GM23338 (cell line): ENCODE results near the gene CCNY. TPM values are rescaled to one million over a fixed set of nuclear protein-coding genes. Genes with fewer than 3 reads are reported as not detected.

ENCODE experiments used
- ATAC-seq: fragments of 200-7000 bp; cut with Tn5 transposase; 3 replicates; pipeline ENCODE4 v1.9.1; 2020
- DNase-seq: peaks from one replicate; pipeline ENCODE4 v3.0.0-alpha.2; 2015; ENCODE audit warnings: low spot score
- H2AFZ ChIP-seq: fragments of 200-600 bp; sonication (generic); 2 replicates; pipeline ENCODE4 v1.8.0; 2016; ENCODE audit warnings: antibody characterized with exemption, mild to moderate bottlenecking, moderate library complexity
- H3F3A ChIP-seq: fragments of 200-600 bp; sonication (generic); replicated peaks from 2 replicates; pipeline ENCODE4 v1.8.0; 2017; ENCODE audit warnings: antibody characterized with exemption, mixed run types, low read depth
- H3K27ac ChIP-seq: fragments of 200-600 bp; sonication (generic); 2 replicates; pipeline ENCODE4 v1.6.1; 2016; ENCODE audit warnings: low read depth
- H3K27me3 ChIP-seq: fragments of 200-600 bp; sonication (generic); 2 replicates; pipeline ENCODE4 v1.8.0; 2016; ENCODE audit warnings: mild to moderate bottlenecking, mixed run types, moderate library complexity; ENCODE audit not compliant: insufficient read depth
- H3K36me3 ChIP-seq: fragments of 200-600 bp; sonication (generic); 2 replicates; pipeline ENCODE4 v1.8.0; 2016; ENCODE audit warnings: mild to moderate bottlenecking; ENCODE audit not compliant: insufficient read depth
- H3K4me1 ChIP-seq: fragments of 200-600 bp; sonication (generic); 2 replicates; pipeline ENCODE4 v1.8.0; 2016; ENCODE audit warnings: mild to moderate bottlenecking, moderate library complexity; ENCODE audit not compliant: insufficient read depth
- H3K4me2 ChIP-seq: fragments of 200-600 bp; sonication (generic); 2 replicates; pipeline ENCODE4 v1.7.1; 2017; ENCODE audit warnings: mixed run types
- H3K4me3 ChIP-seq: fragments of 200-600 bp; sonication (generic); 2 replicates; pipeline ENCODE4 v1.6.1; 2016; ENCODE audit warnings: mixed run types
- H3K79me2 ChIP-seq: fragments of 200-600 bp; sonication (generic); replicated peaks from 2 replicates; pipeline ENCODE4 v1.8.0; 2017; ENCODE audit warnings: mild to moderate bottlenecking; ENCODE audit not compliant: insufficient read depth
- H3K9me2 ChIP-seq: fragments of 200-600 bp; sonication (generic); 2 replicates; pipeline ENCODE4 v1.8.0; 2017; ENCODE audit not compliant: insufficient read depth
- H4K20me1 ChIP-seq: fragments of 200-600 bp; sonication (generic); replicated peaks from 2 replicates; pipeline ENCODE4 v1.8.0; 2017; ENCODE audit warnings: mild to moderate bottlenecking; ENCODE audit not compliant: insufficient read depth
- H3K27ac Mint-ChIP-seq: 2 replicates; pipeline ENCODE4 v1.8.0; 2020; ENCODE audit warnings: inconsistent platforms, mild to moderate bottlenecking, moderate library complexity, mixed read lengths
- H3K27me3 Mint-ChIP-seq: 3 replicates; pipeline ENCODE4 v1.8.0; 2022; ENCODE audit warnings: low read depth, mild to moderate bottlenecking, moderate library complexity, mixed read lengths, inconsistent platforms; ENCODE audit not compliant: insufficient read depth, poor library complexity
- H3K36me3 Mint-ChIP-seq: 3 replicates; pipeline ENCODE4 v1.8.0; 2021; ENCODE audit warnings: low read depth, mild to moderate bottlenecking, inconsistent platforms, moderate library complexity, mixed read lengths
- H3K4me1 Mint-ChIP-seq: 3 replicates; pipeline ENCODE4 v1.8.0; 2020; ENCODE audit warnings: mild to moderate bottlenecking, inconsistent platforms, mixed read lengths
- H3K4me3 Mint-ChIP-seq: 3 replicates; pipeline ENCODE4 v1.8.0; 2021; ENCODE audit warnings: moderate library complexity, mild to moderate bottlenecking, inconsistent platforms, mixed read lengths
- H3K9me3 Mint-ChIP-seq: 3 replicates; pipeline ENCODE4 v1.8.0; 2020; ENCODE audit warnings: moderate library complexity, mild to moderate bottlenecking, inconsistent platforms, mixed read lengths
- CTCF ChIP-seq, 2 experiments: fragments of 200-600 bp in 1 of 2; sonication (generic) in 1 of 2; conservative IDR thresholded peaks; 2 replicates each; pipeline versions ENCODE4 v1.5.1 to v1.6.1; 2016 to 2017; ENCODE audit warnings: antibody characterized with exemption in 2 of 2, low read depth in 2 of 2, mild to moderate bottlenecking in 2 of 2, moderate library complexity in 1 of 2
- ETS1 ChIP-seq: IDR thresholded peaks from 2 replicates; pipeline ENCODE4 v1.6.1; 2016; ENCODE audit warnings: antibody characterized with exemption
- EZH2phosphoT487 ChIP-seq: fragments of 200-600 bp; sonication (generic); IDR thresholded peaks from one replicate; pipeline ENCODE4 v1.8.1; 2018; ENCODE audit warnings: antibody characterized with exemption; ENCODE audit not compliant: unreplicated experiment
- JUNB ChIP-seq: IDR thresholded peaks from one replicate; pipeline ENCODE4 v1.6.1; 2016; ENCODE audit warnings: antibody characterized with exemption; ENCODE audit not compliant: unreplicated experiment
- NANOG ChIP-seq: IDR thresholded peaks from 2 replicates; pipeline ENCODE4 v1.6.1; 2016; ENCODE audit warnings: antibody characterized with exemption, borderline replicate concordance
- POLR2AphosphoS5 ChIP-seq: IDR thresholded peaks from 2 replicates; pipeline ENCODE4 v1.6.1; 2016; ENCODE audit warnings: antibody characterized with exemption, low read depth
- STAT1 ChIP-seq: IDR thresholded peaks from one replicate; pipeline ENCODE4 v1.6.1; 2016; ENCODE audit warnings: antibody characterized with exemption; ENCODE audit not compliant: unreplicated experiment
- ZNF331 ChIP-seq: fragments of 250-450 bp; sonication (Bioruptor Pico); IDR thresholded peaks from 2 replicates; pipeline ENCODE4 v1.5.0; 2020; ENCODE audit warnings: low read depth, mild to moderate bottlenecking, moderate library complexity
- polyA plus RNA-seq: library from polyadenylated mRNA; unstranded; fragments of >200 nt; fragmentation: Nextera tagmentation; extraction: Ambion mirVana; gene quantifications from 2 replicates; pipeline ENCODE4 v1.2.1, GENCODE V29; 2016
- total RNA-seq: library from RNA; depleted of rRNA; stranded (reverse); fragments of >200 nt; shearing (Covaris generic); gene quantifications from 2 replicates; pipeline ENCODE4 v1.2.3, GENCODE V29; 2014

Gene CCNY
- total and polyA plus RNA-seq, 2 experiments from 2014 or later: 14.2 to 29.0 TPM

DNA sequence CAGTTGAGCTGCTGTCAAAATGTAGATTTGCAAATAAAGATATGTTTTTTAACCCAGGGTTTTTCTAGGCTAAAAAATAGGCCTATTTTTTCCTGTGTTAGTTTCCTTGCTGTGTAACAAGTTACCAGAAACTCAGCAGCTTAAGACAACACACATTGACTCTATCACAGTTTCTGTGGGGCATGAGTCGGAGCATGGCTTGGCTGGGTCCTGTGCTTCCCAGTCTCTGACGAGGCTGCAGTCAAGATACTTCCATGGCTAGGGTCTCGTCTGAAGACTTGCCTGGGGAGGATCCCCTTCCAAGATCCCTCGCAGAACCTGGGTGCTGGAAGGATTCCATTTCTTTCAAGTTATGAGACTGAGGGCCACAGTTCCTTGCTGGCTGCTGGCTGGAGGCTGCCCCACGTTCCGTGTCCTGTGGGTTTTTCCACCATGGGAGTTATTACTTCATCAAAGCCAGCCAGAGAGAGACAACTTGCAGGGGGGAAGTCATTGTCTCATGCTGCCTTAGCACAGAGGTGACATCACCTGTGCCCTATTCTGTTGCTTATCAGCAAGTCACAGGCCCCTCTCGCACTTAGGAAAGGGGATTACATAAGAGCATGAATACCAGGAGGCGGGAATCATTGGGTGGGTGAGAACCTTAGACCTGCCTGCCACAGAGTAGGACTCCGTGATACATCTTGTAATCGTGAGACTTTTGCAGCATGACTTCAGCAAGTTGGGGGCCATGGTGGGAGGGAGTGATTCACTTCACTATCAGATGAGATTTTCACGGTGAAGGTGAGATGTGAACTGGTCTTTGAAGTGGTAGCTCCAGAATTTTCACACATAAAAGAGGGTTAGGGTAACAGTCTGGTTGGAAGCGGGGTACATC, 77.9 kb downstream of the CCNY start:
- Mint-ChIP-seq H3K36me3 (no peaks in the 10 kb centered on the region; the same call in 2 of the 3 replicates), H3K27ac (no peak overlapping the region; the same call in 1 of the 2 replicates), H3K27me3 (peaks cover 1% of the 10 kb centered on the region), H3K9me3 (no peaks in the 10 kb centered on the region), H3K4me3 (no peak overlapping the region), H3K4me1 (peaks cover 54% of the 10 kb centered on the region)
- H3K4me3 ChIP-seq: no peak overlapping the region
- H3K4me1 ChIP-seq: peaks cover 51% of the 10 kb centered on the region
- no peaks in the 10 kb centered on the region for H3F3A ChIP-seq
- no peaks in the 10 kb centered on the region for H3K9me2 ChIP-seq
- peak overlapping the region; percentile 45 for H3K4me2 ChIP-seq
- ATAC-seq (no peak), DNase-seq (no peak)
- H3K27ac ChIP-seq: peak overlapping the region; percentile 76; the same call in 1 of the 2 replicates
- no peak for TF ChIP-seq NANOG
- TF ChIP-seq JUNB: no peak
- no peaks in the 10 kb centered on the region for H3K27me3 ChIP-seq
- H4K20me1 ChIP-seq: peaks cover 4% of the 10 kb centered on the region
- no peaks in the 10 kb centered on the region for H3K36me3 ChIP-seq
- peaks cover 97% of the 10 kb centered on the region for H3K79me2 ChIP-seq
- no peak overlapping the region for H2AFZ ChIP-seq

DNA sequence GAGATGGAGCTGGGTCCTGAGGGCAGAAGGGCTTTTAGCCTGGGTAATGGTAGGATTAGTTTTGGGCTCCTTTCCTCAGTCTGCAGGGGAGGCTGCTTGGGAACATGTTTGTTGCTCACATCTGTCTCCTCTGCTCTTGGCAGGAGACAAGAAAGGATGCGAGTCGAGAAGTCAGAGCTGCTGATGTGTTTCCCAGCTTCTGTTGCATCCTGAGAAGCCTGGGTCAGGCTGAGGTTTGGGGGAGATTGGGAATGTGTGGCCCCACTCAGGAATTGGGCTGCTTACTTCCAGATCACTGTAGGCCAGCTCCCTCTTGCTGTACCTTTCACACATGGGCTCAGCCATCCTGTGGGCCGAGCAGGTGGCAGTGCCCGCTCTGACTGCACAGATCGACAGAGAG, 79.2 kb downstream of the CCNY start:
- peaks cover 55% of the 10 kb centered on the region for H3K4me1 Mint-ChIP-seq

More for the DNA sequence above, 79.2 kb downstream of the CCNY start:
- Histone ChIP-seq H3F3A (no peaks in the 10 kb centered on the region), H4K20me1 (no peaks in the 10 kb centered on the region; the same call in none of the 2 replicates), H3K4me3 (no peak overlapping the region), H3K36me3 (no peaks in the 10 kb centered on the region), H3K79me2 (peaks cover 97% of the 10 kb centered on the region), H3K4me2 (no peak overlapping the region), H3K4me1 (peaks cover 48% of the 10 kb centered on the region), H2AFZ (no peak overlapping the region), H3K27ac (no peak overlapping the region), H3K27me3 (no peaks in the 10 kb centered on the region), H3K9me2 (no peaks in the 10 kb centered on the region)
- Mint-ChIP-seq H3K27ac (no peak overlapping the region), H3K9me3 (no peaks in the 10 kb centered on the region), H3K27me3 (peaks cover 4% of the 10 kb centered on the region), H3K36me3 (no peaks in the 10 kb centered on the region; the same call in 2 of the 3 replicates), H3K4me3 (no peak overlapping the region)
- TF ChIP-seq CTCF (conservative IDR thresholded peaks at IDR 0.05; ENCODE audit: low read depth in 2 of 2) (no peak), JUNB (no peak), POLR2AphosphoS5 (no peak), ZNF331 (CRISPR knock-in tag) (no peak), ETS1 (no peak), NANOG (no peak), STAT1 (no peak), EZH2phosphoT487 (no peak)
- no peak for ATAC-seq
- DNase-seq: no peak
